KMS-11 (cell line): ENCODE data around the gene SLC12A4.

Experiments
- H2AFZ ChIP-seq: fragments of 200-600 bp; sonication (generic); 2 replicates; pipeline ENCODE4 v1.6.1; 2016; ENCODE audit warnings: antibody characterized with exemption, mixed run types, low read depth
- H3K27ac ChIP-seq: fragments of 200-600 bp; sonication (generic); 2 replicates; pipeline ENCODE4 v1.6.1; 2016; ENCODE audit warnings: mild to moderate bottlenecking, mixed run types
- H3K27me3 ChIP-seq: fragments of 200-600 bp; sonication (generic); 2 replicates; pipeline ENCODE4 v1.6.1; 2017; ENCODE audit warnings: mild to moderate bottlenecking, low read depth, mixed run types, moderate library complexity; ENCODE audit not compliant: insufficient read depth
- H3K36me3 ChIP-seq: fragments of 200-600 bp; sonication (generic); 2 replicates; pipeline ENCODE4 v1.6.1; 2017; ENCODE audit warnings: mild to moderate bottlenecking, mixed run types; ENCODE audit not compliant: insufficient read depth
- H3K4me1 ChIP-seq: fragments of 200-600 bp; sonication (generic); 2 replicates; pipeline ENCODE4 v1.6.1; 2016; ENCODE audit warnings: mild to moderate bottlenecking, low read depth, mixed run types; ENCODE audit not compliant: poor library complexity, severe bottlenecking
- H3K4me2 ChIP-seq: fragments of 200-600 bp; sonication (generic); 2 replicates; pipeline ENCODE4 v1.7.0; 2016; ENCODE audit warnings: mild to moderate bottlenecking, mixed run types
- H3K4me3 ChIP-seq: fragments of 200-600 bp; sonication (generic); IDR thresholded peaks from 2 replicates; pipeline ENCODE4 v1.6.1; 2017; ENCODE audit warnings: low read depth, low read length, mixed read lengths; ENCODE audit not compliant: insufficient read depth
- H3K79me2 ChIP-seq: fragments of 200-600 bp; sonication (generic); 2 replicates; pipeline ENCODE4 v1.6.1; 2016; ENCODE audit warnings: low read depth, mixed run types; ENCODE audit not compliant: insufficient read depth
- H3K9ac ChIP-seq: fragments of 200-600 bp; sonication (generic); 2 replicates; pipeline ENCODE4 v1.6.1; 2016; ENCODE audit warnings: mild to moderate bottlenecking, mixed run types
- H4K20me1 ChIP-seq: fragments of 200-600 bp; sonication (generic); 2 replicates; pipeline ENCODE4 v1.6.1; 2016; ENCODE audit warnings: mild to moderate bottlenecking, mixed run types; ENCODE audit not compliant: insufficient read depth
- TF ChIP-seq, protein P1 (sequence below): fragments of 200-600 bp; sonication (generic); conservative IDR thresholded peaks from 2 replicates; pipeline ENCODE4 v1.6.1; 2017; ENCODE audit warnings: low read depth, mild to moderate bottlenecking, antibody characterized with exemption, low read length, moderate library complexity, mixed read lengths

The SLC12A4 gene

GRCh38 chr16:67942510-67943255 is 25.8 kb downstream of the SLC12A4 start:
- Histone ChIP-seq H2AFZ (no peak overlapping the region), H3K27ac (no peak overlapping the region), H3K79me2 (no peaks in the 10 kb centered on the region), H3K4me3 (no peak overlapping the region), H3K36me3 (no peaks in the 10 kb centered on the region), H3K27me3 (no peaks in the 10 kb centered on the region), H4K20me1 (no peaks in the 10 kb centered on the region), H3K4me1 (peaks cover under 1% of the 10 kb centered on the region), H3K9ac (no peak overlapping the region), H3K4me2 (no peak overlapping the region)
- TF ChIP-seq, protein P1, sequence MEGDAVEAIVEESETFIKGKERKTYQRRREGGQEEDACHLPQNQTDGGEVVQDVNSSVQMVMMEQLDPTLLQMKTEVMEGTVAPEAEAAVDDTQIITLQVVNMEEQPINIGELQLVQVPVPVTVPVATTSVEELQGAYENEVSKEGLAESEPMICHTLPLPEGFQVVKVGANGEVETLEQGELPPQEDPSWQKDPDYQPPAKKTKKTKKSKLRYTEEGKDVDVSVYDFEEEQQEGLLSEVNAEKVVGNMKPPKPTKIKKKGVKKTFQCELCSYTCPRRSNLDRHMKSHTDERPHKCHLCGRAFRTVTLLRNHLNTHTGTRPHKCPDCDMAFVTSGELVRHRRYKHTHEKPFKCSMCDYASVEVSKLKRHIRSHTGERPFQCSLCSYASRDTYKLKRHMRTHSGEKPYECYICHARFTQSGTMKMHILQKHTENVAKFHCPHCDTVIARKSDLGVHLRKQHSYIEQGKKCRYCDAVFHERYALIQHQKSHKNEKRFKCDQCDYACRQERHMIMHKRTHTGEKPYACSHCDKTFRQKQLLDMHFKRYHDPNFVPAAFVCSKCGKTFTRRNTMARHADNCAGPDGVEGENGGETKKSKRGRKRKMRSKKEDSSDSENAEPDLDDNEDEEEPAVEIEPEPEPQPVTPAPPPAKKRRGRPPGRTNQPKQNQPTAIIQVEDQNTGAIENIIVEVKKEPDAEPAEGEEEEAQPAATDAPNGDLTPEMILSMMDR = no peak

DNA sequence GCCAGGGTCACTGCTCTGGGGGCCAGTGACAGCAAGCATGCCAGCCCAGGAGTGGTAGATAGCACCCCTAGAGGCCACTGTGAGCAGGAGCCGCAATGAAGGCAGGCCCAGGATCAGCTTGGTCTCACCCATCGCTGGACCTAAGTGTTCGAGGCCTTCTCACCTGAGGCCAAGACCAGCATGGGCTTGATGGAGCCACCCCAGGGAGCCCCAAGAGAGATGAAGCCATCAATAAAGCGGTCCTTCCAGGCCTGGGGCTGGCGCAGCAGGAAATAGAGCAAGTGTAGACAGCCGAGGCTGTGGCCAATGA is 26.3 kb downstream of the SLC12A4 start:
- H3K79me2 ChIP-seq = no peaks in the 10 kb centered on the region
- H3K9ac ChIP-seq = no peak overlapping the region
- H3K4me3 ChIP-seq = no peak overlapping the region
- no peaks in the 10 kb centered on the region for H3K36me3 ChIP-seq
- no peaks in the 10 kb centered on the region for H3K27me3 ChIP-seq
- H2AFZ ChIP-seq = no peak overlapping the region
- no peak overlapping the region for H3K27ac ChIP-seq
- H3K4me1 ChIP-seq = peaks cover 6% of the 10 kb centered on the region
- H3K4me2 ChIP-seq = no peak overlapping the region
- TF ChIP-seq, protein P1 = peak; percentile 76
- no peaks in the 10 kb centered on the region for H4K20me1 ChIP-seq

DNA sequence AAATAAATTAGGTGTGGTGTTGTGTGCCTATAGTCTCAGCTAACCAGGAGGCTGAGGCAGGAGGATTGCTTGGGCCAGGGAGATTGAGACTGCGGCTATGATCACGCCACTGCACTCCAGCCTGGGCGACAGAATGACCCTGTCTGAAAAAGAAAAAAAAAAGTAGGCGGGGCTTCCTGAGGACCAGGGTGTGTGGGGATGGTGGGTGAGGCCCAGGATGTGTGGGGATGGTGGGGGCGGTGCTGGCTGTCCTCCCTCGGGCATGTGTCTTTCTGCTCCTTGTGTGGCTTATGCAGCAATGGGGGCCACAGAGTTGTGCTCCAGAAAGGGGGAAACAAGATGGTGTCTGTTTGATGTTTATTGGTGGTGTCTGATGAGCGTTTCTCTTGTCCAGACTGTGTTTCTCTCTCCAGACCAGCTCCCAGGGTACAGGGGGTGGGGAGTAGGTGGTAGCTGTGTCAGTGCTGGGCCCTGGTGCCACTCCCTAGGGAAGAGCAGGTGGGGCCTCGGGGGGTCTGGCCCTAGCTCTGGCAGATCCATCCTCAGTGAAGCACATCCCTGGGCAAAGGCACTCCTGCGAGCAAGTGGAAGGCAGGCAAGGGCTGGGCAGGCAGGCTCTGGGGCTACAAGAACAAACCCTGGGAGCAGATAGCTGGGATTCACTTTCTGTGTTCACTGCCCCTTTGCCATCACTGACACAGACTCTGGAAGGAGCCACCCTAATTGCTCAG is 26.8 kb downstream of the SLC12A4 start:
- Histone ChIP-seq H3K4me2 (no peak overlapping the region), H3K36me3 (no peaks in the 10 kb centered on the region), H3K79me2 (no peaks in the 10 kb centered on the region), H4K20me1 (no peaks in the 10 kb centered on the region), H2AFZ (no peak overlapping the region), H3K4me1 (peaks cover 9% of the 10 kb centered on the region), H3K27me3 (no peaks in the 10 kb centered on the region), H3K4me3 (no peak overlapping the region), H3K9ac (no peak overlapping the region), H3K27ac (no peak overlapping the region)
- TF ChIP-seq, protein P1 = no peak; the same call in 1 of the 2 replicates

DNA sequence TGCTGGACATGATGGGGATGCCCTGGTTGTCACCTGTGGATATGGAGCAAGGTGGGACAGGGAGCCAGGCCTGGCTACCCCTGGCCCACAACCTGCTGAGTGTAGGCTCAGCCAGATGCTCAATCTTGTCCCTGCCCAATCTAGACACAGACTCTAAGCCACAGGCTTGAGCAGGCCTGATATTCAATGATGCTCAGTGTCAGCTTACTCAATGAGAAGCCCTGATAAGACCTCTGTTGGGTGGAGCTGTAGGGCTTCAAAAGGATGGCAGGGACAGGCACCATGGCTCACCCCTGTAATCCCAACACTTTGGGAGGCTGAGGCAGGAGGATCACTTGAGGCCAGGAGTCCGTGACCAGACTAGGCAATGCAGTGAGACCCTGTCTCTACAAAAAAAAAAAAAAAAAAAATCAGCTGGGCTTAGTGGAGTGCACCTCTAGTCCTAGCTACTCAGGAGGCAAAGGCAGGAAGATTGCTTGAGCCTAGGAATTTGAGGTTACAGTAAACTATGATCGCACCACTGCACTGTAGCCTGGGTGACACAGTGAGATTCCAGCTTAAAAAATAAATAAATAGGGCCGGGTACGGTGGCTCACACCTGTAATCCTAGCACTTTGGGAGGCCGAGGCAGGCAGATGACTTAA is 27.9 kb downstream of the SLC12A4 start:
- Histone ChIP-seq H3K9ac (no peak overlapping the region), H4K20me1 (no peaks in the 10 kb centered on the region), H3K4me3 (no peak overlapping the region), H3K4me2 (no peak overlapping the region), H3K27ac (no peak overlapping the region), H3K36me3 (no peaks in the 10 kb centered on the region), H2AFZ (no peak overlapping the region), H3K4me1 (peaks cover 9% of the 10 kb centered on the region), H3K27me3 (no peaks in the 10 kb centered on the region), H3K79me2 (peaks cover 6% of the 10 kb centered on the region; the same call in 1 of the 2 replicates)
- TF ChIP-seq, protein P1 = no peak
